Embryonic facial prominence (tissue), 1 donor: ENCODE data around the gene PCYT2.

Experiments used
- DNase-seq: peaks from one replicate; pipeline ENCODE4 v3.0.0-alpha.2; 2016; ENCODE audit errors: extremely low spot score

Gene PCYT2

GRCh38 chr17:81912441-81913309 is 1.5 kb upstream of the PCYT2 start:
- no peak for DNase-seq

GRCh38 chr17:81911969-81912368 is 770 bp upstream of the PCYT2 start:
- DNase-seq, result no peak

- no peak for DNase-seq
These were observed 341 bp downstream of the PCYT2 start for GRCh38 chr17:81910840-81911276.

- DNase-seq, result no peak
These were observed 996 bp downstream of the PCYT2 start for GRCh38 chr17:81909966-81910839.

- no peak for DNase-seq
These were observed 2.0 kb downstream of the PCYT2 start for GRCh38 chr17:81909231-81909630.

- DNase-seq, result no peak
These were observed 2.4 kb downstream of the PCYT2 start for GRCh38 chr17:81908793-81909192.

- DNase-seq, result no peak
These were observed 3.7 kb downstream of the PCYT2 start for GRCh38 chr17:81907219-81908145.

- no peak for DNase-seq
These were observed 4.6 kb downstream of the PCYT2 start for GRCh38 chr17:81906476-81907218.

- no peak for DNase-seq
These were observed 5.2 kb downstream of the PCYT2 start for GRCh38 chr17:81905993-81906392.

GRCh38 chr17:81905424-81905875 is 5.7 kb downstream of the PCYT2 start:
- no peak for DNase-seq

- no peak for DNase-seq
These were observed 6.4 kb downstream of the PCYT2 start for GRCh38 chr17:81904600-81905423.

GRCh38 chr17:81903896-81904599 is 7.2 kb downstream of the PCYT2 start:
- no peak for DNase-seq

- DNase-seq, result no peak
These were observed 7.8 kb downstream of the PCYT2 start for GRCh38 chr17:81903415-81903831.

- DNase-seq, result no peak
These were observed 8.4 kb downstream of the PCYT2 start for GRCh38 chr17:81902653-81903414.

GRCh38 chr17:81902023-81902652 is 9.1 kb downstream of the PCYT2 start, which contains the start of gene NPB:
NPB (plus strand) TSS chr17:81902238; CDS start chr17:81902278, 40 bp downstream.
- no peak for DNase-seq

- DNase-seq, result no peak
These were observed 9.8 kb downstream of the PCYT2 start for GRCh38 chr17:81901167-81902022.
